GM10266 (cell line): ENCODE measurements around the gene SLC9A6.

Source experiments
- DNase-seq: peaks from one replicate; pipeline ENCODE4 v3.0.0; 2012; ENCODE audit errors: extremely low spot score
- TF ChIP-seq, protein P1 (sequence below): IDR thresholded peaks from 2 replicates; pipeline ENCODE4 v1.5.1; 2012; ENCODE audit warnings: mild to moderate bottlenecking, low read depth; ENCODE audit not compliant: control insufficient read depth, insufficient read depth; ENCODE audit errors: missing control alignments

The SLC9A6 gene

DNA sequence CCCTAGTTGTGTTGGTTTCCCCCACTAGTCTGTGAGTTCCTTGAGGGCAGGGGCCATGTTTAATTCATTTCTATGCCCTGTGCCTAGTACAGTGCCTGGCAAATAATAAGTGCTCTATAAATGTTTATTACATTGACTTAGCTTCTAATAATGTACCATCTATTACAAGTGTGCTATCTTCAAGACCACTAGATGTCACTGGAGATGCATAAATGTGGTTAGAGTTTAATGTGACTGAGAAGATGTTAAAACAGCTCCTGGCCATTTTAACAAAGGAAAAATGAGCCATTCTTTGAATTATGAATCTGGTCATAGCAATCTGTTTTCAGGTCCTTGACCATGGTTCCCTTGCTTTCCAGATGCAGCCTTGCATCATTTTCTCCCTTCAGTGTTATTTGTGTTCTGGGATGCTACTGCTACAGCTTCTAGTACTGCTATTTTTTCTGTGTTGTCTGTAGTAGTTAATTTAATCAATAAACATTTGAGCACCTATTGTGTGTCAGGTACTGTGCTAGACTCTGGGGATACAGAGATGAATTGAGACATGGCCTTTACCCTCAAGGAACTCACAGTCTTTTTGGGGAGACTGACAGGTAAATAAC is 43.2 kb downstream of the SLC9A6 start:
- DNase-seq: peak; percentile 11

DNA sequence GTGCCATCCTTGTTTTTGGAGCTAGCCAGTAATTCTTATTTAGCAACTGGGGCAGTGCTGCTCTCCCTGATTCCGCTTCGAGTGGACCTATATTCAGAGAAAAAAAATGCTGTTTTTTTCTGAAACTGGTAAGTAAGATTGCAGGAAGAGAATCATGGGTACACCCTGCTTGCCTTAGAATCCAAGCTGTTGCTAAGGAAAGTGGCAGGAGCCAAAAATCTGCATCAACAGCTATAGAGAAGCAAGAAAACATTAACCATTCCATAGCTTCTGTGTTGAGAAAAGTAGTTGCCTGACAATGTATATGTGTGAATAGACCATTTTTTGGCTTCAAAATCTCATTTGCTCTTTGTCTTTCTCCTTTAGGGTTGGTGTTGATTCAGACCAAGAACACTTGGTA is 44.5 kb downstream of the SLC9A6 start:
- DNase-seq: no peak
- TF ChIP-seq, protein P1, sequence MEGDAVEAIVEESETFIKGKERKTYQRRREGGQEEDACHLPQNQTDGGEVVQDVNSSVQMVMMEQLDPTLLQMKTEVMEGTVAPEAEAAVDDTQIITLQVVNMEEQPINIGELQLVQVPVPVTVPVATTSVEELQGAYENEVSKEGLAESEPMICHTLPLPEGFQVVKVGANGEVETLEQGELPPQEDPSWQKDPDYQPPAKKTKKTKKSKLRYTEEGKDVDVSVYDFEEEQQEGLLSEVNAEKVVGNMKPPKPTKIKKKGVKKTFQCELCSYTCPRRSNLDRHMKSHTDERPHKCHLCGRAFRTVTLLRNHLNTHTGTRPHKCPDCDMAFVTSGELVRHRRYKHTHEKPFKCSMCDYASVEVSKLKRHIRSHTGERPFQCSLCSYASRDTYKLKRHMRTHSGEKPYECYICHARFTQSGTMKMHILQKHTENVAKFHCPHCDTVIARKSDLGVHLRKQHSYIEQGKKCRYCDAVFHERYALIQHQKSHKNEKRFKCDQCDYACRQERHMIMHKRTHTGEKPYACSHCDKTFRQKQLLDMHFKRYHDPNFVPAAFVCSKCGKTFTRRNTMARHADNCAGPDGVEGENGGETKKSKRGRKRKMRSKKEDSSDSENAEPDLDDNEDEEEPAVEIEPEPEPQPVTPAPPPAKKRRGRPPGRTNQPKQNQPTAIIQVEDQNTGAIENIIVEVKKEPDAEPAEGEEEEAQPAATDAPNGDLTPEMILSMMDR: no peak

More for the DNA sequence above, 43.2 kb downstream of the SLC9A6 start:
- TF ChIP-seq, protein P1: peak; percentile 53

DNA sequence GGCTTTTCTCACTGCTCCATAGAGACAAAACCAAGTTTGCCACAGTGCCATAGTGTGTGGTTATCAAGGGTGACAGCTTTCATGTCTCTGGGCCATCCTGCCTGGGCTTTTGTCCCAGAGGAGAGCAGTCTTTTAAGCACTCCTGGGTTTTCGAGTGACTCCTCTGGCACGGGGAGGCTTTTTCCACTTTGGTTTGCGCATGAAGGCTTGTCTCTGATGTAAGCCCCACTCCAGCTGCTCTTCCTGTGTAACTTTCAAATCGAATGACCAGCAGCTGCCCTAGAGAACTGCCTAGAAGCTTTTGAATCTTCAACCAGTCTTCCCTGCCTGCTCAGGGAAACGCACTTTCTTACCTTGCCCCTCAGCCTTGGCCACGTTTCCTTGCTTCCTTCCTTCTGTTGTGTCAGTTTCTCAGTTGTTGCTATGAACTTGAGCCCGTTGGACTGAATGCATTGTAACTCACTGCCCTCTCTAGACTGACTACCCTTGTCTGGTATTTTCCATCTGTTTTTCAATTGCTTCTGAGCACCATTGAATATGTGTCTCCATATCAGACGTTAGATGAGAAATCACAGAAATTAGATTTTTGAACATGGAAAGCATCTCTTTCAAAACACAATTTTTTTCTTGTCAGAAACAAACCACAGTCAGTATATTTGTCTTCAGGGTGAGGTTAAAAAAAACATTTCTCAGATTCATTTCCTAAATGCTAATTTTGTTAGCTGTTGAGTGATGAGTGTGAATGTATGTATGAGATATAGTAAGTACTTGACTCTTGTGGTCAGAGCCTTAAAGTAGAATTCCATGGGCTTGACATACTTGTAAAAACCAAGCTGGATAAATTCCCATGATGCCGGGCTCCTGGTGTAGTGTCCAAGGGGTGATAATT is 45.3 kb downstream of the SLC9A6 start:
- DNase-seq: no peak
- TF ChIP-seq, protein P1: no peak

DNA sequence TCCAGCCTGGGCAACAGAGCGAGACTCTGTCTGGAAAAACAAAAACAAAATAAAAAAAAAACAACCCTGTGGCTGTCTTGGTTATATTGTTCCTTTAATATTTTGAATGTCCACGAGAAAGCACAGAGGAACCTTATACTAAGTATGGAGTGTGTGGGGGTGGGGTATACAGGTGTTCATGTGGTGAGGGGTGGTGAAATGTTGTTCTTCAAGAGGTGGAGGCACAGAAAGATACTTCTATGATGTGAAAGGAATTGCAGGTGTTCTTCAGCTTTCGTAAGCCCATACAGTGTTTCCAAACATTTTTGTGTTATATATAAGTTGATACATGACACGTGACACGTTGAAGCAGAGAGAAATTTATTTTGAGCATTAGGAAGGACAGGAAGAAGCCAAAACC is 46.4 kb downstream of the SLC9A6 start:
- no peak for DNase-seq
- TF ChIP-seq, protein P1: no peak

DNA sequence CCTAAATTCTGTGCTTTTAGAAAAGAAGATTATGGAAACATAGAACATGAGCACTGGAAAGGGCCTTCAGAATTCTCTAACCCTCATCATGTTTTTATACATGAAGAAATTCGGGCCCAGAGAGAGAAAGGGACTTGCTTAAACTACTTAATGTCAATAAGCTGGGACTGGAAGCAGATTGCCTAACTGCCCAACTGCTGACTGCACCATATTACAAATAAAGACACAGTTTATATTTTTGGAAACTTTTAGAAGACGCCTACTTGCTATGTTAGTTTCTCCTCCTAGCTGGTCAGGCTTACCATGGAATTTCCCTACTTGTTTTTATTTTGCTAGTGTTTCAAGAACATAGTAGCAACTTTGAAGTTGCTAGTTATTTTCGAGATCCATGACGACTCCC is 47.1 kb downstream of the SLC9A6 start:
- TF ChIP-seq, protein P1: no peak
- peak; percentile 6 for DNase-seq

DNA sequence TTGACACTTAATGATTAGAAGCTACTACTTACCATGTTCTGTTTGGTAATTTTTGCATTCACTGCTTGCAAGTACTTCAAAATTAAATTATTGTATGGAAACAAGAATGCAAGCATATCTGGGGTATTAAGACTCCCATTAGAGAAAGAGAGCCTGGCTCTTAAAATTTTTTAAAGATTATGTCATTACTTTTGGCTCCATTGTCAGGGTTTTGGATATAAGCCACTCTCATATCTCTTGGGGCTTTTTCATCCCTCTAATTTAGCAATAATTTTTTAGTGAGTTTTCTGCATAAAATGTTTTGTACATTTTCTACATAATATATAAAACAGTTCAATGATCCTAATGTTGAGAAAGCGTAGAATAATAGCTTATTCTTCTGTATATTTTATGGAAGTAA is 49.4 kb downstream of the SLC9A6 start:
- no peak for DNase-seq
- TF ChIP-seq, protein P1: no peak

DNA sequence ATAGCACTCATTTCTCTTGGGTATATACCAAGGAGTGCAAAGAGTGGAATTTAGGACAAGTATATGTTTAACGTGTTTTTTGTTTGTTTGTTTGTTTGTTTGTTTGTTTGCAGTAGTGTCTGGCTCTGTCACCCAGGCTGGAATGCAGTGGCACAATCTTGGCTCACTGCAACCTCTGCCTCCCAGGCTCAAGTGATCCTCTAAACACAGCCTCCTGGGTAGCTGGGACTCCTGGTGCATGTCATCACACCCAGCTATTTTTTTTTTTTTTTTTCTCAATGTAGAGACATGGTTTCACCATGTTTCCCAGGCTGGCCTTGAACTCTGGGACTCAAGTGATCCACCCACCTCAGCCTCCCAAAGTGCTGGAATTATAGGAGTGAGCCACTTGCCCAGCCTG is 50.4 kb downstream of the SLC9A6 start:
- TF ChIP-seq, protein P1: no peak
- no peak for DNase-seq
